Measurements from ENCODE around the gene PTGER1. TPM values are rescaled to one million over a fixed set of nuclear protein-coding genes. Genes with fewer than 3 reads are reported as not detected.

The PTGER1 gene
- total and polyA plus RNA-seq, 2 of the 13 experiments (the other 11 are each of a cell fraction or from before 2014, with no cell fraction given), result 0.13 TPM; not detected in 1

DNA sequence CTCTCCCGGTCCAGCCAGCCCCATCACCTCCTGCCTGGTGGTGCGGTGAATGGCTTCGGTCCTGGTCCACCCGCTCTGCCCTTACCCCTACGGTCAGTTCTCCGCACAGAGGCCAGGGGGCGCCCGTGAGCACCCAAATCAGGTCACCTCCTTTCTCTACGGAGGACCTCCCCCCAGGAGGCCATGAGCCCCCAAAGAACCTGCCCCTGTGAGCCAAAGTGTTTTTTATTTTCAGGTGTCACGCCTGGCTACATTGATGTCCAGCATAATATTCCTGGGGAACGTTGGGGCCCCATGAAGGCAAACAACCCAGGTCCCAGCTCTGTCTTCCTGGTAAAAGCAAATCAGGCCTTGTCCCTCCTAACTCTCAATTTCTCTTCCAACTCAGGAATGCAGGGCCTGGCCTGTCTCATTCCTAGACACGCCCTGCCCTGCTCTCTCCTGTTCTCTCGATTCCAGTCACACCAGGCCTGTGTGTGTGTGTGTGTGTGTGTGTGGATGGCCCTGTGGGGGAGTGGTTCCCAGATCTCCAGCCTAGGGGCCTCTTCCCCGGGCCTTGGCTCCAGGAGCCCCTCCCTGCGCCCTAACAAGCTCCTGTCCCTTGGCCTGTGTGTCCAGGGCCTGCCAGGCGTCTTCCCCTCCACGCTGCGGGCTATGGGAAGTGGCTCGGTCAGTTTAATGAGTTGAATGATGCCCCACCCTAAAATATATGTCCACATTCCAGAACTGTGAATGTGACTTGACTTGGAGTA lies 30.5 kb upstream of the PTGER1 start (continued):
- TF ChIP-seq, protein P1, sequence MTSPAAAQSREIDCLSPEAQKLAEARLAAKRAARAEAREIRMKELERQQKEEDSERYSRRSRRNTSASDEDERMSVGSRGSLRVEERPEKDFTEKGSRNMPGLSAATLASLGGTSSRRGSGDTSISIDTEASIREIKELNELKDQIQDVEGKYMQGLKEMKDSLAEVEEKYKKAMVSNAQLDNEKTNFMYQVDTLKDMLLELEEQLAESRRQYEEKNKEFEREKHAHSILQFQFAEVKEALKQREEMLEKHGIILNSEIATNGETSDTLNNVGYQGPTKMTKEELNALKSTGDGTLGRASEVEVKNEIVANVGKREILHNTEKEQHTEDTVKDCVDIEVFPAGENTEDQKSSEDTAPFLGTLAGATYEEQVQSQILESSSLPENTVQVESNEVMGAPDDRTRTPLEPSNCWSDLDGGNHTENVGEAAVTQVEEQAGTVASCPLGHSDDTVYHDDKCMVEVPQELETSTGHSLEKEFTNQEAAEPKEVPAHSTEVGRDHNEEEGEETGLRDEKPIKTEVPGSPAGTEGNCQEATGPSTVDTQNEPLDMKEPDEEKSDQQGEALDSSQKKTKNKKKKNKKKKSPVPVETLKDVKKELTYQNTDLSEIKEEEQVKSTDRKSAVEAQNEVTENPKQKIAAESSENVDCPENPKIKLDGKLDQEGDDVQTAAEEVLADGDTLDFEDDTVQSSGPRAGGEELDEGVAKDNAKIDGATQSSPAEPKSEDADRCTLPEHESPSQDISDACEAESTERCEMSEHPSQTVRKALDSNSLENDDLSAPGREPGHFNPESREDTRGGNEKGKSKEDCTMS (CRISPR knock-in tag; conservative IDR thresholded peaks at IDR 0.05), result no peak
- no peak for TF ChIP-seq THYN1 (CRISPR knock-in tag; IDR thresholded peaks at IDR 0.05; ENCODE audit: borderline replicate concordance, low read depth)
- 0 out of 2 replicates have a peak, but pooled peaks have one; percentile 8 for TF ChIP-seq ZBTB20 (CRISPR knock-in tag; IDR thresholded peaks at IDR 0.05; ENCODE audit: borderline replicate concordance, low read depth)
- TF ChIP-seq DR1 (CRISPR knock-in tag; IDR thresholded peaks at IDR 0.05), result 0 out of 2 replicates have a peak, but pooled peaks have one; percentile 34
- no peak for TF ChIP-seq POLR2G (IDR thresholded peaks at IDR 0.05; ENCODE audit: low read depth, low read length)
- no peak for TF ChIP-seq ZNF660 (CRISPR knock-in tag; IDR thresholded peaks at IDR 0.05; ENCODE audit: borderline replicate concordance, low read depth)
- TF ChIP-seq THAP11 (CRISPR knock-in tag; IDR thresholded peaks at IDR 0.05), result 0 out of 2 replicates have a peak, but pooled peaks have one; percentile 29
- TF ChIP-seq FOSL1 (CRISPR knock-in tag; IDR thresholded peaks at IDR 0.05; ENCODE audit: borderline replicate concordance), result no peak
- TF ChIP-seq, protein P2, sequence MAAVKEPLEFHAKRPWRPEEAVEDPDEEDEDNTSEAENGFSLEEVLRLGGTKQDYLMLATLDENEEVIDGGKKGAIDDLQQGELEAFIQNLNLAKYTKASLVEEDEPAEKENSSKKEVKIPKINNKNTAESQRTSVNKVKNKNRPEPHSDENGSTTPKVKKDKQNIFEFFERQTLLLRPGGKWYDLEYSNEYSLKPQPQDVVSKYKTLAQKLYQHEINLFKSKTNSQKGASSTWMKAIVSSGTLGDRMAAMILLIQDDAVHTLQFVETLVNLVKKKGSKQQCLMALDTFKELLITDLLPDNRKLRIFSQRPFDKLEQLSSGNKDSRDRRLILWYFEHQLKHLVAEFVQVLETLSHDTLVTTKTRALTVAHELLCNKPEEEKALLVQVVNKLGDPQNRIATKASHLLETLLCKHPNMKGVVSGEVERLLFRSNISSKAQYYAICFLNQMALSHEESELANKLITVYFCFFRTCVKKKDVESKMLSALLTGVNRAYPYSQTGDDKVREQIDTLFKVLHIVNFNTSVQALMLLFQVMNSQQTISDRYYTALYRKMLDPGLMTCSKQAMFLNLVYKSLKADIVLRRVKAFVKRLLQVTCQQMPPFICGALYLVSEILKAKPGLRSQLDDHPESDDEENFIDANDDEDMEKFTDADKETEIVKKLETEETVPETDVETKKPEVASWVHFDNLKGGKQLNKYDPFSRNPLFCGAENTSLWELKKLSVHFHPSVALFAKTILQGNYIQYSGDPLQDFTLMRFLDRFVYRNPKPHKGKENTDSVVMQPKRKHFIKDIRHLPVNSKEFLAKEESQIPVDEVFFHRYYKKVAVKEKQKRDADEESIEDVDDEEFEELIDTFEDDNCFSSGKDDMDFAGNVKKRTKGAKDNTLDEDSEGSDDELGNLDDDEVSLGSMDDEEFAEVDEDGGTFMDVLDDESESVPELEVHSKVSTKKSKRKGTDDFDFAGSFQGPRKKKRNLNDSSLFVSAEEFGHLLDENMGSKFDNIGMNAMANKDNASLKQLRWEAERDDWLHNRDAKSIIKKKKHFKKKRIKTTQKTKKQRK (IDR thresholded peaks at IDR 0.05; ENCODE audit: low read length), result no peak
- TF ChIP-seq ZNF577 (CRISPR knock-in tag; IDR thresholded peaks at IDR 0.05; ENCODE audit: borderline replicate concordance, low read depth), result no peak
- TF ChIP-seq, protein P3, sequence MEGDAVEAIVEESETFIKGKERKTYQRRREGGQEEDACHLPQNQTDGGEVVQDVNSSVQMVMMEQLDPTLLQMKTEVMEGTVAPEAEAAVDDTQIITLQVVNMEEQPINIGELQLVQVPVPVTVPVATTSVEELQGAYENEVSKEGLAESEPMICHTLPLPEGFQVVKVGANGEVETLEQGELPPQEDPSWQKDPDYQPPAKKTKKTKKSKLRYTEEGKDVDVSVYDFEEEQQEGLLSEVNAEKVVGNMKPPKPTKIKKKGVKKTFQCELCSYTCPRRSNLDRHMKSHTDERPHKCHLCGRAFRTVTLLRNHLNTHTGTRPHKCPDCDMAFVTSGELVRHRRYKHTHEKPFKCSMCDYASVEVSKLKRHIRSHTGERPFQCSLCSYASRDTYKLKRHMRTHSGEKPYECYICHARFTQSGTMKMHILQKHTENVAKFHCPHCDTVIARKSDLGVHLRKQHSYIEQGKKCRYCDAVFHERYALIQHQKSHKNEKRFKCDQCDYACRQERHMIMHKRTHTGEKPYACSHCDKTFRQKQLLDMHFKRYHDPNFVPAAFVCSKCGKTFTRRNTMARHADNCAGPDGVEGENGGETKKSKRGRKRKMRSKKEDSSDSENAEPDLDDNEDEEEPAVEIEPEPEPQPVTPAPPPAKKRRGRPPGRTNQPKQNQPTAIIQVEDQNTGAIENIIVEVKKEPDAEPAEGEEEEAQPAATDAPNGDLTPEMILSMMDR (CRISPR knock-in tag; IDR thresholded peaks at IDR 0.05), result peak; percentile 88
- 0 out of 2 replicates have a peak, but pooled peaks have one; percentile 26 for TF ChIP-seq DMAP1 (CRISPR knock-in tag; IDR thresholded peaks at IDR 0.05)
- peak; percentile 48; the same call in 1 of the 2 replicates for TF ChIP-seq ZFY (CRISPR knock-in tag; IDR thresholded peaks at IDR 0.05)
- TF ChIP-seq RAD21 (CRISPR knock-in tag; IDR thresholded peaks at IDR 0.05), result peak; percentile 53; the same call in 1 of the 2 replicates
- peak; percentile 14; the same call in 1 of the 2 replicates for TF ChIP-seq ZNF558 (CRISPR knock-in tag; IDR thresholded peaks at IDR 0.05; ENCODE audit: borderline replicate concordance)
- peak; percentile 16; the same call in 1 of the 2 replicates for TF ChIP-seq TBX2 (CRISPR knock-in tag; IDR thresholded peaks at IDR 0.05; ENCODE audit: borderline replicate concordance)
- TF ChIP-seq, protein P4, sequence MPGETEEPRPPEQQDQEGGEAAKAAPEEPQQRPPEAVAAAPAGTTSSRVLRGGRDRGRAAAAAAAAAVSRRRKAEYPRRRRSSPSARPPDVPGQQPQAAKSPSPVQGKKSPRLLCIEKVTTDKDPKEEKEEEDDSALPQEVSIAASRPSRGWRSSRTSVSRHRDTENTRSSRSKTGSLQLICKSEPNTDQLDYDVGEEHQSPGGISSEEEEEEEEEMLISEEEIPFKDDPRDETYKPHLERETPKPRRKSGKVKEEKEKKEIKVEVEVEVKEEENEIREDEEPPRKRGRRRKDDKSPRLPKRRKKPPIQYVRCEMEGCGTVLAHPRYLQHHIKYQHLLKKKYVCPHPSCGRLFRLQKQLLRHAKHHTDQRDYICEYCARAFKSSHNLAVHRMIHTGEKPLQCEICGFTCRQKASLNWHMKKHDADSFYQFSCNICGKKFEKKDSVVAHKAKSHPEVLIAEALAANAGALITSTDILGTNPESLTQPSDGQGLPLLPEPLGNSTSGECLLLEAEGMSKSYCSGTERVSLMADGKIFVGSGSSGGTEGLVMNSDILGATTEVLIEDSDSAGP (CRISPR knock-in tag; IDR thresholded peaks at IDR 0.05; ENCODE audit: borderline replicate concordance), result peak; percentile 25; the same call in 1 of the 2 replicates
- TF ChIP-seq RAD51 (IDR thresholded peaks at IDR 0.05; ENCODE audit: borderline replicate concordance), result no peak
- 0 out of 2 replicates have a peak, but pooled peaks have one; percentile 44 for TF ChIP-seq EEA1 (CRISPR knock-in tag; IDR thresholded peaks at IDR 0.05; ENCODE audit: borderline replicate concordance)
